HG03342 (cell line): ENCODE data around the gene NQO2.
"Not testable (repeated sequence)": the region's sequence is repeated elsewhere in the genome, so short reads cannot be mapped to it uniquely, and the experiment has no call there.

Experiments
- ATAC-seq: cut with Tn5 transposase; IDR thresholded peaks from one replicate; pipeline ENCODE4 v1.9.1; 2021; ENCODE audit warnings: mild to moderate bottlenecking, moderate library complexity; ENCODE audit not compliant: unreplicated experiment

NQO2 gene

GRCh38 chr6:2988426-2989331 is 11.0 kb upstream of the NQO2 start:
- ATAC-seq, result peak; percentile 46

- peak; percentile 78 for ATAC-seq
Measured at GRCh38 chr6:2989332-2990247, 10.1 kb upstream of the NQO2 start.

- no peak for ATAC-seq
Measured at GRCh38 chr6:2990248-2990931, 9.3 kb upstream of the NQO2 start.

GRCh38 chr6:2990932-2991506 is 8.7 kb upstream of the NQO2 start:
- no peak for ATAC-seq

- ATAC-seq, result no peak
Measured at GRCh38 chr6:2992330-2992979, 7.2 kb upstream of the NQO2 start.

GRCh38 chr6:2993755-2994317 is 5.9 kb upstream of the NQO2 start:
- ATAC-seq, result no peak

- peak; percentile 41 for ATAC-seq
Measured at GRCh38 chr6:2998249-2998997, 1.3 kb upstream of the NQO2 start.

GRCh38 chr6:2998998-2999617 is 586 bp upstream of the NQO2 start:
- ATAC-seq, result peak; percentile 13

GRCh38 chr6:3001146-3001772 is 1.6 kb downstream of the NQO2 start:
- no peak for ATAC-seq

- no peak for ATAC-seq
Measured at GRCh38 chr6:3001773-3002293, 2.1 kb downstream of the NQO2 start.

- not testable (repeated sequence) for ATAC-seq
Measured at GRCh38 chr6:3003226-3003625, 3.5 kb downstream of the NQO2 start.

GRCh38 chr6:3005077-3005476 is 5.4 kb downstream of the NQO2 start:
- no peak for ATAC-seq

GRCh38 chr6:3005874-3006273 is 6.2 kb downstream of the NQO2 start:
- no peak for ATAC-seq

GRCh38 chr6:3006476-3006875 is 6.8 kb downstream of the NQO2 start:
- ATAC-seq, result no peak

- ATAC-seq, result no peak
Measured at GRCh38 chr6:3007571-3007970, 7.9 kb downstream of the NQO2 start.

GRCh38 chr6:3008712-3009265 is 9.1 kb downstream of the NQO2 start:
- ATAC-seq, result not testable (repeated sequence)

GRCh38 chr6:3009930-3010329 is 10.2 kb downstream of the NQO2 start:
- ATAC-seq, result no peak

GRCh38 chr6:3011158-3011557 is 11.5 kb downstream of the NQO2 start:
- ATAC-seq, result no peak
